Smooth muscle cell (in vitro differentiated cells): ENCODE measurements around the gene UBXN1. TPM values are rescaled to one million over a fixed set of nuclear protein-coding genes. Genes with fewer than 3 reads are reported as not detected.
A peak's percentile ranks its signal among the peaks of the same experiment; 100 is the strongest.

ENCODE experiments used
- DNase-seq: peaks from one replicate; lab custom pipeline; 2025; ENCODE audit not compliant: unreplicated experiment; lab: John Stamatoyannopoulos, UW
- H2AFZ ChIP-seq: fragments of 200-600 bp; sonication (generic); 2 replicates; pipeline ENCODE4 v1.6.0; 2016; ENCODE audit warnings: antibody characterized with exemption, low read depth, mild to moderate bottlenecking
- H3F3A ChIP-seq: fragments of 200-600 bp; sonication (generic); 2 replicates; pipeline ENCODE4 v1.6.0; 2017; ENCODE audit warnings: antibody characterized with exemption, low read depth
- H3K27ac ChIP-seq: fragments of 200-600 bp; sonication (generic); 2 replicates; pipeline ENCODE4 v1.5.1; 2016; ENCODE audit warnings: low read depth, mild to moderate bottlenecking
- H3K27me3 ChIP-seq: fragments of 200-600 bp; sonication (generic); 2 replicates; pipeline ENCODE4 v1.6.1; 2016; ENCODE audit warnings: low read depth, mild to moderate bottlenecking
- H3K36me3 ChIP-seq: fragments of 200-600 bp; sonication (generic); 2 replicates; pipeline ENCODE4 v1.5.1; 2016; ENCODE audit warnings: low read depth
- H3K4me1 ChIP-seq: fragments of 200-600 bp; sonication (generic); 2 replicates; pipeline ENCODE4 v1.5.1; 2016; ENCODE audit warnings: low read depth
- H3K4me2 ChIP-seq: fragments of 200-600 bp; sonication (generic); 2 replicates; pipeline ENCODE4 v1.6.0; 2016; ENCODE audit warnings: mild to moderate bottlenecking
- H3K4me3 ChIP-seq: fragments of 200-600 bp; sonication (generic); 2 replicates; pipeline ENCODE4 v1.5.1; 2016; ENCODE audit warnings: mild to moderate bottlenecking
- H3K79me2 ChIP-seq: fragments of 200-600 bp; sonication (generic); 2 replicates; pipeline ENCODE4 v1.6.0; 2016; ENCODE audit warnings: low read depth, mild to moderate bottlenecking
- H3K9ac ChIP-seq: fragments of 200-600 bp; sonication (generic); 2 replicates; pipeline ENCODE4 v1.6.0; 2016; ENCODE audit warnings: low read depth
- H3K9me3 ChIP-seq: fragments of 200-600 bp; sonication (generic); replicated peaks from 2 replicates; pipeline ENCODE4 v1.5.1; 2016; ENCODE audit warnings: low read depth
- H4K20me1 ChIP-seq: fragments of 200-600 bp; sonication (generic); 2 replicates; pipeline ENCODE4 v1.6.0; 2016; ENCODE audit warnings: low read depth
- CTCF ChIP-seq: fragments of 200-600 bp; sonication (generic); IDR thresholded peaks from 2 replicates; pipeline ENCODE4 v1.5.1; 2017; ENCODE audit warnings: borderline replicate concordance, mild to moderate bottlenecking, antibody characterized with exemption; ENCODE audit not compliant: insufficient read depth, poor library complexity, severe bottlenecking
- WGBS: methylation state at CpG from one replicate; pipeline ENCODE4 v1.1.7; 2016; ENCODE audit warnings: low lambda C conversion rate; 5-methylcytosine and 5-hydroxymethylcytosine counted together
- polyA plus RNA-seq: library from polyadenylated mRNA; unstranded; fragments of >200 nt; fragmentation: Nextera tagmentation; extraction: Ambion mirVana; gene quantifications from 2 replicates; pipeline ENCODE4 v1.2.1, GENCODE V29; 2016
- total RNA-seq: library from RNA; depleted of rRNA; stranded (reverse); fragments of >200 nt; gene quantifications from 2 replicates; pipeline ENCODE4 v1.2.3, GENCODE V29; 2014

UBXN1 gene
- total and polyA plus RNA-seq, 2 experiments from 2014 or later: 58.1 to 73.5 TPM

DNA sequence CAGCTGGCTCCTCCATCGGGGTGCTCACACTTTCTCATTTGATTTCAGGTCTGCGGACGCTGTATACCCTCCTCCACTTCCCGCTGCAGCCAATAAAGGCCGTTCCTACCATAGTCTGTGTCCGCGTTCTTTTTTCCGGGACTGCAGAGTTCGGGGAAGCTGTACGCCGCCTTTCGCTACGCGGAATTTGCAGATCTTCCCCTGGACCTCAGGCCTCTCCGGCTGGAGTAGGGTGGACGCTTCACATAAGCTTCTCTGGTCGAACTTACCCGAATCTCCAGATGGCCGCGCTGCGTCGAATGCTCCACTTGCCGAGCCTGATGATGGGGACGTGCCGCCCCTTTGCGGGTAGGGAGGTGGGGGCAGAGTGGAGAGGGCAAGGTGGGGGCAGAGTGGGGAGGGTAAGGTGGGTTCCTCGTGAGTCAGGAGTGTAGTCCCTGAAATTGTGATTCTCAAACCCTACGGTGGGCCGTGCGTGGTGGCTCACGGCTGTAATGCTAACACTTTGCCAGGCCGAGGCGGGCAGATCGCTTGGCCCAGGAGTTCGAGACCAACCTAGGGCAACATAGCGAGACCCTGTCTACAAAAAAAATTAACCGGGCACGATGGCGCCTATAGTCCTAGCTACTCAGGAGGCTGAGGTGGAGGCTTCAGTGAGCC, 13.1 kb downstream of the UBXN1 start:
- Histone ChIP-seq H3F3A (peaks cover 24% of the 10 kb centered on the region), H3K9ac (peak overlapping the region; percentile 78), H3K27ac (peak overlapping the region; percentile 67), H3K4me2 (peak overlapping the region; percentile 91), H3K79me2 (peaks cover 34% of the 10 kb centered on the region), H3K27me3 (no peaks in the 10 kb centered on the region), H3K4me1 (peaks cover 18% of the 10 kb centered on the region), H3K36me3 (no peaks in the 10 kb centered on the region), H3K9me3 (no peaks in the 10 kb centered on the region), H4K20me1 (peaks cover 17% of the 10 kb centered on the region), H3K4me3 (peak overlapping the region; percentile 85), H2AFZ (no peak overlapping the region)
- no peak for TF ChIP-seq CTCF
- no peak for DNase-seq
- 2% methylated on average over 39 of the region's 39 CpGs for WGBS

DNA sequence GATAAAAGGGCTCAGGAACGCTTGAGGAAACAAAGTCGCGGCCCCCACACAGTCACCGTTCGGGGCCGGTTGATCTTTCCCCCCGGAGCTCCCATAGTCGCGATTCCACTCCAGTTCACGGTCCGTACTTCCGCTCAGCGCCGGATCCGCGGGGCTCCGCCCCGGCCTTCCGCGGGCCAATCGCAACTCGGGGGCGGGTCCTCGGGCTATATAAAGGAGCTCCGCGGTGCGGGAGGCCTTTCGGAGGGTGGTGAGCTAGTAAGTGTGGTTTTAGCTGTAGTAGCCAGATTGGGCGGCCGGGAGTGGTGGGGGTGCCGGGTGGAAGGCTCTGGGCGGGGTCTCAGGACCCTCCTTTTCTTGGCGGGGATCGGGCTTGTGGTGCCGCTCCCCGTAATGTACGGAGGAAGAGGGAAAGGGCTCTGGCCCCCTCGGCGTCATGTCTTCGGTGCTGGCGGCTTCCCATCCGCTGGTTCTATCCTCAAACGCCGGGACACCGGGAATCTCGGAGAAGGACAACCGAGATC, 13.7 kb downstream of the UBXN1 start, which contains the start of the genes C11orf98 and CSKMT:
TSS of gene C11orf98 (minus strand) at position 136 of the 524 bp plus-strand sequence. CDS start at position 95, 41 bp downstream.
TSS of gene CSKMT (plus strand) at position 238 of the 524 bp plus-strand sequence. CDS start 568 bp downstream, outside the sequence.
- H3K27me3 ChIP-seq: no peaks in the 10 kb centered on the region

GRCh38 chr11:62664405-62665074, 14.3 kb downstream of the UBXN1 start:
- Histone ChIP-seq H3K9ac (peak overlapping the region; percentile 78), H3K27me3 (no peaks in the 10 kb centered on the region), H4K20me1 (peaks cover 17% of the 10 kb centered on the region), H3K4me2 (peak overlapping the region; percentile 91), H3K27ac (peak overlapping the region; percentile 67), H3K79me2 (peaks cover 34% of the 10 kb centered on the region), H3K36me3 (no peaks in the 10 kb centered on the region), H2AFZ (peak overlapping the region; percentile 81), H3K4me3 (peak overlapping the region; percentile 85), H3K4me1 (peaks cover 18% of the 10 kb centered on the region), H3F3A (peaks cover 14% of the 10 kb centered on the region), H3K9me3 (no peaks in the 10 kb centered on the region)
- under 1% methylated on average over 35 of the region's 36 CpGs for WGBS
- DNase-seq: no peak
- TF ChIP-seq CTCF: no peak

More for the DNA sequence above, 13.7 kb downstream of the UBXN1 start, which contains the start of the genes C11orf98 and CSKMT:
- peak within 1 kb of the TSS; percentile 67 for H3K27ac ChIP-seq
- no peaks in the 10 kb centered on the region for H3K9me3 ChIP-seq
- peak within 1 kb of the TSS; percentile 91 for H3K4me2 ChIP-seq
- peaks cover 34% of the 10 kb centered on the region for H3K79me2 ChIP-seq
- H4K20me1 ChIP-seq: peaks cover 17% of the 10 kb centered on the region
- H3K4me3 ChIP-seq: peak within 1 kb of the TSS; percentile 85
- peaks cover 18% of the 10 kb centered on the region for H3K4me1 ChIP-seq
- peak; percentile 93 for DNase-seq
- peaks cover 20% of the 10 kb centered on the region for H3F3A ChIP-seq
- no peak for TF ChIP-seq CTCF
- no peaks in the 10 kb centered on the region for H3K36me3 ChIP-seq
- peak within 1 kb of the TSS; percentile 81 for H2AFZ ChIP-seq
- under 1% methylated on average over 38 of the region's 47 CpGs for WGBS
- peak within 1 kb of the TSS; percentile 78 for H3K9ac ChIP-seq
